Mononuclear cell (primary cell): ENCODE measurements around the gene ANKRD2. TPM values are rescaled to one million over a fixed set of nuclear protein-coding genes. Genes with fewer than 3 reads are reported as not detected.
"Not testable (repeated sequence)": the region's sequence is repeated elsewhere in the genome, so short reads cannot be mapped to it uniquely, and the experiment has no call there.

ENCODE experiments used
- H3K27me3 ChIP-seq: 2 replicates; pipeline ENCODE4 v1.6.0; 2011; ENCODE audit warnings: low read length, control low read depth; ENCODE audit not compliant: insufficient read depth
- H3K4me1 ChIP-seq: 2 replicates; pipeline ENCODE4 v1.5.1; 2011; ENCODE audit warnings: mild to moderate bottlenecking, low read length, control low read depth; ENCODE audit not compliant: insufficient read depth
- H3K4me3 ChIP-seq: 2 replicates; pipeline ENCODE4 v1.5.1; 2011; ENCODE audit warnings: mild to moderate bottlenecking, low read length, moderate library complexity
- H3K9me3 ChIP-seq: 2 replicates; pipeline ENCODE4 v1.5.1; 2011; ENCODE audit warnings: low read depth, mild to moderate bottlenecking, control low read depth, low read length
- total RNA-seq: library from RNA; depleted of rRNA; stranded (reverse); fragments of >200 nt; gene quantifications from one replicate; pipeline ENCODE4 v1.2.3, GENCODE V29; 2012

The ANKRD2 gene
- total RNA-seq, 1 donor: not detected

GRCh38 chr10:97555541-97555940, 17.0 kb upstream of the ANKRD2 start:
- not testable (repeated sequence) for H3K4me3 ChIP-seq, H3K4me1 ChIP-seq, H3K27me3 ChIP-seq, H3K9me3 ChIP-seq

DNA sequence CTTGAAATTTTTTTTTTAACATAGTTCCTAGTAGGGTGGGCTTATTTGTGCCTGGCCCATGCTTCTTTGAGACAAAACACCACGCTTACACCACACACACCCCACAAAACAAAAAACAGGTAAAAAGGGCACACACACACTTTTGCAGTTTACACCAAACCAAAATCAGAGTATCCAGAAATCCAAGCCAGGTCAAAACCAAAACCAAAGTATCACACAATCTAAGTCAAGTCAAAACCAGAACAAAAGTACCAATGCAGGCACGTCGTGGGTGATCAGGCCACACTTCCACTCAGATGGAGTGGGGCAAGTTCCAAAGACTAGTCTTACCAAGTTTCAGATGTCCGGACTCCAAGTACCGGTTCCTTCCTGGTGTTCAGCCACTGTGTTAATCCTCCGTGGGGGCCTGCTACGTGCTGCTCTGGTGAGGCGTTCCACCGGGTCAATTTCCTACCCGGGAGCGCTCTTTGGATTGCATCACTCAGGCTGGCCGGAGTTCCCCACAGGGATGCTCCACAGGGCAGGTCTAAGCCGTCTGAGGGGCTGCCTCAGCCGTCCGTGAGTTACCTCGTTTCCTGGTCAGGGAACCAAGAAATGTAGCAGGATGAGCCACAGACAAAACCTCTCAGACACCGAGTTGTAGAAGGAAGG, 11.7 kb upstream of the ANKRD2 start:
- H3K4me1 ChIP-seq, H3K27me3 ChIP-seq, H3K9me3 ChIP-seq, H3K4me3 ChIP-seq: not testable (repeated sequence)

GRCh38 chr10:97561386-97562077, 11.0 kb upstream of the ANKRD2 start:
- not testable (repeated sequence) for H3K27me3 ChIP-seq, H3K4me1 ChIP-seq, H3K4me3 ChIP-seq, H3K9me3 ChIP-seq

DNA sequence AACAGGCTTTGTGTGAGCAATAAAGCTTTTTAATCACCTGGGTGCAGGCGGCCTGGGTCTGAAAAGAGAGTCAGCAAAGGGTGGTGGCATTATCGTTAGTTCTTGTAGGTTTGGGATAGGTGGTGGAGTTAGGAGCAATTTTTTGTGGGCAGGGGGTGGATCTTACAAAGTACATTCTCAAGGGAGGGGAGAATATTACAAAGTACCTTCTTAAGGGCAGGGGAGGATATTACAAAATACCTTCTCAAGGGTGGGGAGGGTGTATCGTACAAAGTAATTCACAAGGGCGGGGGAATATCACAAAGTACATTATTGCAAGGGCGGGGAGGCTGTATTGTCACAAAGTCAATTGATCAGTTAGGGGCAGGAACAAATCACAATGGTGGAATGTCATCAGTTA, 10.2 kb upstream of the ANKRD2 start:
- H3K4me1 ChIP-seq, H3K27me3 ChIP-seq, H3K9me3 ChIP-seq, H3K4me3 ChIP-seq: not testable (repeated sequence)

- H3K27me3 ChIP-seq: no peaks in the 10 kb centered on the region
- no peaks in the 10 kb centered on the region for H3K9me3 ChIP-seq
- H3K4me3 ChIP-seq: no peak overlapping the region
- no peaks in the 10 kb centered on the region for H3K4me1 ChIP-seq
Measured at GRCh38 chr10:97563337-97563736, 9.2 kb upstream of the ANKRD2 start.

DNA sequence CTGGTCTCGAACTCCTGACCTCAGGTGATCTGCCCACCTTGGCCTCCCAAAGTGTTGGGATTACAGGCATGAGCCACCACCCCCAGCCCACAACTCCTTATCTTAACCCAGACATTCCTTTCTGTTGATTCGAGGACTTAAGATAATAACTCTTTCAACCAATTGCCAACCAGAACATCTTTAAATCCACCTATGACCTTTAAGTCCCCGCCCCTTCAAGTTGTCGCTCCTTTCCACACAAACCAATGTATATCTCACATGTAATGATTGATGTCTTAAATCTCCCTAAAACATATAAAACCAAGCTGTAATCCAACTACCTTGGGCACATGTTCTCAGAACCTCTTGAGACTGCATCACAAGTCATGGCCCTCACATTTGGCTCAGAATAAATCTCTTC, 7.8 kb upstream of the ANKRD2 start:
- Histone ChIP-seq H3K4me3 (no peak overlapping the region), H3K27me3 (no peaks in the 10 kb centered on the region), H3K9me3 (no peaks in the 10 kb centered on the region), H3K4me1 (no peaks in the 10 kb centered on the region)

- no peak overlapping the region for H3K4me3 ChIP-seq
- H3K9me3 ChIP-seq: no peaks in the 10 kb centered on the region
- H3K27me3 ChIP-seq: no peaks in the 10 kb centered on the region
- H3K4me1 ChIP-seq: no peaks in the 10 kb centered on the region
Measured at GRCh38 chr10:97566336-97566996, 6.1 kb upstream of the ANKRD2 start.

DNA sequence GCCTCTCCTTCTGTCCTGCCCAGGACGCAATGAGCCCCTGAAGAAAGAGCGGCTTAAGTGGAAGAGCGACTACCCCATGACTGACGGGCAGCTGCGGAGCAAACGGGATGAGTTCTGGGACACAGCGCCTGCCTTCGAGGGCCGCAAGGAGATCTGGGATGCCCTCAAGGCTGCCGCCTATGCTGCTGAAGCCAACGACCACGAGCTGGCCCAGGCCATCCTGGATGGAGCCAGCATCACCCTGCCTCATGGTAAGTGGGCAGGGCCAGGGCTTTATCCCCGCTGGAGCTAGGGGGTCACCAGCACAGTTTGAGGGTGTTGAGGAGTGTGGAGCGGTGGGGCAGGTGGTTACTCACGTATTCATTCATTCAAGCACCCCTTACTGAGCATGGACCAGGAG, 4.7 kb upstream of the ANKRD2 start:
- no peaks in the 10 kb centered on the region for H3K27me3 ChIP-seq
- H3K4me1 ChIP-seq: no peaks in the 10 kb centered on the region
- no peaks in the 10 kb centered on the region for H3K9me3 ChIP-seq
- H3K4me3 ChIP-seq: no peak overlapping the region

DNA sequence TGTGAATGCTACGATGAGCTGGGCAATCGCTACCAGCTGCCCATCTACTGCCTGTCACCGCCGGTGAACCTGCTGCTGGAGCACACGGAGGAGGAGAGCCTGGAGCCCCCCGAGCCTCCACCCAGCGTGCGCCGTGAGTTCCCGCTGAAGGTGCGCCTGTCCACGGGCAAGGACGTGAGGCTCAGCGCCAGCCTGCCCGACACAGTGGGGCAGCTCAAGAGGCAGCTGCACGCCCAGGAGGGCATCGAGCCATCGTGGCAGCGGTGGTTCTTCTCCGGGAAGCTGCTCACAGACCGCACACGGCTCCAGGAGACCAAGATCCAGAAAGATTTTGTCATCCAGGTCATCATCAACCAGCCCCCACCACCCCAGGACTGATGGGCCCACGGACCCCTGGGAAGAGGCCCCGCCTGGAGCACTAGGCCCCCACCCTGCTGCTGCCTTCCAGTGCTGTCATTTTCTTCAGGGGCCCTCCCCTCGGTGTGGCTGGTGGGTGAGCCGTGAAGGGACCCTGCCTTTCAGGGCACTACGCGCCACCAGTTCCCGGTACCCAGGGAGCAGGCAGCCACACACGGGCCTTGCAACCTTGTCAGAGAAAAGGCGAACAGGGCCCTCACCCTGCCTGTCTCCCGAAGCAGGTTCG, 2.3 kb upstream of the ANKRD2 start:
- Histone ChIP-seq H3K4me1 (no peaks in the 10 kb centered on the region), H3K4me3 (no peak overlapping the region), H3K9me3 (no peaks in the 10 kb centered on the region), H3K27me3 (no peaks in the 10 kb centered on the region)

DNA sequence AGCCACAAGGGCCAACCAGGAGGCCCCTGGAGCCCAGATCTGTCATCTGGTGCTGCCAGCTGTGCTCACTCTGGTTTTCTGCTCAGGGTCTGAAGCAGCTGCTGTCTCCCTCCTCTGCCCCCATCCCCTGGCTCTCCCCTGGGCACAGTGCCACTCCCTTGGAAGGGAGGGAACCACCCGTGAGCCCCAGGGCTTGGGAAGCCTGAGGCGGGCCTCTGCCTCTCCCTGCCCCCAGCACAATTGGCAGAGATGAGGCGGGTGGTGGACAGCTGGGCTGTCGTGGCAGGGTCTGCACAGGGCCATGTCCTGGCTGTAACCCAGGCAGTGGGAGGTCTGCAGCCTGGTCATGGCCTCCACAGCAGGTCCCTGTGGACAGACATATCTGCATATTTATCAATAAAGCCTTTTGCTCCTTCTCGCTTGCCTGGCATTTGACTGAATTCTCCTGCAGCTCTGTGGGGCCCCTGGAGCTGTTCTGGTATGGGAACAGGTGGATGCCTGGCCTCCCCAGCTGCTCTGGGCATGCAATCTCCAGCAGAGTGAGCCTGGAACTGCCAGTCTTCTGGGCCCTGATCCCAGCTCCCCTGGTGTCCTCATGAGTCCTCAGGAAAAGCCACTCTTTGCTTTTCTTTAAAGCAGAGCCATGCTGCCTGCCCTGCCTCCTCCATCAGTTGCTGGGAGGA, 1.6 kb upstream of the ANKRD2 start:
- Histone ChIP-seq H3K4me1 (no peaks in the 10 kb centered on the region), H3K4me3 (no peak overlapping the region), H3K9me3 (no peaks in the 10 kb centered on the region), H3K27me3 (no peaks in the 10 kb centered on the region)

DNA sequence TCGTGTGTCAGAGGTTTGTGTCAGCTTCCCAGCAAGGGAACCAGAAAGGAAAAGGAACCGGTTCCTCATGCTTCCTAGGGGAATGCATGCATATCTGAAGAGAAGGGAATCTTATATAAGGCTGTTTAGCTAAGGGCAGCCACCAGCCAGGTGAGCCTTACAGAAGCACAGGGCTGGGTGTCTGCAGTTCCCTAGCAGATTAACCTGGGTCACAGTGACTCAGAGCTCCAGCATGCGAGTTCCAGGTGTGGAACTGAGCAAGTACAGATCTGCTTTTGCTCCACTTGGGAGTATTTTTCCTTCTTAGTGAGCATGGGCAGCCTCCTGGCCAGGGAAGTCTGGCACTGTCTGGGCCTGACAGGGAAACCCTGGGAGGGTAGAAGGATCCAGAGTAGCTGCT, 957 bp upstream of the ANKRD2 start:
- no peaks in the 10 kb centered on the region for H3K9me3 ChIP-seq
- H3K4me3 ChIP-seq: no peak overlapping the region
- H3K4me1 ChIP-seq: no peaks in the 10 kb centered on the region
- no peaks in the 10 kb centered on the region for H3K27me3 ChIP-seq

GRCh38 chr10:97573021-97573420, 442 bp downstream of the ANKRD2 start:
- Histone ChIP-seq H3K4me1 (no peaks in the 10 kb centered on the region), H3K27me3 (no peaks in the 10 kb centered on the region), H3K9me3 (no peaks in the 10 kb centered on the region), H3K4me3 (no peak overlapping the region)

GRCh38 chr10:97573672-97574071, 1.1 kb downstream of the ANKRD2 start:
- Histone ChIP-seq H3K4me3 (no peak overlapping the region), H3K9me3 (no peaks in the 10 kb centered on the region), H3K4me1 (no peaks in the 10 kb centered on the region), H3K27me3 (no peaks in the 10 kb centered on the region)

GRCh38 chr10:97574374-97575126, 2.0 kb downstream of the ANKRD2 start:
- no peaks in the 10 kb centered on the region for H3K4me1 ChIP-seq
- H3K4me3 ChIP-seq: no peak overlapping the region
- H3K9me3 ChIP-seq: no peaks in the 10 kb centered on the region
- H3K27me3 ChIP-seq: no peaks in the 10 kb centered on the region
